Stomach (tissue), 9 donors: Measurements from ENCODE around the gene EPS8L3. TPM values are rescaled to one million over a fixed set of nuclear protein-coding genes. Genes with fewer than 3 reads are reported as not detected.

Experiments
- DNase-seq, 2 donors: peaks; one replicate each; pipeline versions ENCODE4 v3.0.0 to v3.0.0-alpha.2; 2013 to 2019
- H3K27ac ChIP-seq, 5 donors: fragments of 200-600 bp in 4 of 5; sonication (generic) in 4 of 5; one replicate each; pipeline ENCODE4 v1.5.1; 2013 to 2019; ENCODE audit warnings: mild to moderate bottlenecking in 1 of 5, moderate library complexity in 1 of 5
- H3K27me3 ChIP-seq, 3 donors: fragments of 200-600 bp; sonication (generic); one replicate each; pipeline ENCODE4 v1.5.1; 2017 to 2019; ENCODE audit warnings: mixed run types in 1 of 3
- H3K36me3 ChIP-seq, 4 donors: fragments of 200-600 bp; sonication (generic); 1 replicate in 3 of 4; 2 replicates in 1 of 4; pipeline ENCODE4 v1.5.1; 2016 to 2019
- H3K4me1 ChIP-seq, 4 donors: fragments of 200-600 bp; sonication (generic); one replicate each; pipeline ENCODE4 v1.5.1; 2016 to 2019
- H3K4me3 ChIP-seq, 4 donors: fragments of 200-600 bp; sonication (generic) in 3 of 4; one replicate each; pipeline ENCODE4 v1.5.1; 2016 to 2019; ENCODE audit warnings: mild to moderate bottlenecking in 1 of 4
- H3K9me3 ChIP-seq, 4 donors: fragments of 200-600 bp; sonication (generic); one replicate each; pipeline ENCODE4 v1.5.1; 2016 to 2019
- CTCF ChIP-seq, 7 experiments: fragments of 450-650 bp in 4 of 7; fragments of 200-600 bp in 3 of 7; sonication (generic) in 3 of 7; IDR thresholded peaks; one replicate each; pipeline ENCODE4 v1.5.1; 2016 to 2019; ENCODE audit warnings: antibody characterized with exemption in 7 of 7, control low read depth in 2 of 7, mild to moderate bottlenecking in 1 of 7
- EP300 ChIP-seq: sonication (generic); formaldehyde crosslinking; IDR thresholded peaks from one replicate; pipeline ENCODE4 v1.6.1; 2017; ENCODE audit warnings: antibody characterized with exemption
- POLR2A ChIP-seq, 4 donors: fragments of 450-650 bp; IDR thresholded peaks; one replicate each; pipeline ENCODE4 v1.6.1; 2016; ENCODE audit warnings: antibody characterized with exemption in 4 of 4, control low read depth in 2 of 4, mild to moderate bottlenecking in 1 of 4, moderate library complexity in 1 of 4
- POLR2AphosphoS5 ChIP-seq, 3 donors: sonication (generic); formaldehyde crosslinking; IDR thresholded peaks; one replicate each; pipeline ENCODE4 v1.6.1; 2016; ENCODE audit warnings: antibody characterized with exemption in 3 of 3
- WGBS, 5 donors: extraction: QIAGEN DNeasy Blood & Tissue Kit in 3 of 5; methylation state at CpG; one replicate each; pipeline versions ENCODE4 v1.1.5 to v1.1.7; 2013 to 2018; 5-methylcytosine and 5-hydroxymethylcytosine counted together
- intact Hi-C: fragments of 100-400 bp; cut with DNase I; formaldehyde crosslinking; loops from one replicate; pipeline ENCODE4 v1.15.1; 2023; ENCODE audit warnings: low total_unique reads
- polyA plus RNA-seq, 3 donors: library from polyadenylated mRNA; stranded (reverse); fragments of 200-250 nt; gene quantifications; one replicate each; pipeline ENCODE4 v1.2.3, GENCODE V29; 2013
- total RNA-seq, 5 donors: library from RNA; depleted of rRNA; stranded (reverse); fragments of >200 nt; gene quantifications; one replicate each; pipeline versions ENCODE4 v1.1.0 to v1.2.3, GENCODE V29; 2014 to 2016
- donor health status: healthy with polysubstance abuse.
- donor health status: Bipolar disorder and iron deficiency.
- donor health status: healthy.

Gene EPS8L3
- total and polyA plus RNA-seq, 8 donors, result 9.5 to 299 (median 34.3) TPM

GRCh38 chr1:109721042-109721441 is 42.7 kb downstream of the EPS8L3 start:
- TF ChIP-seq POLR2AphosphoS5 (IDR thresholded peaks at IDR 0.05), result no peak
- TF ChIP-seq CTCF (IDR thresholded peaks at IDR 0.05), result no peak
- no peak for TF ChIP-seq POLR2A (IDR thresholded peaks at IDR 0.05)
- no peak for TF ChIP-seq EP300
- peaks cover 5 to 27% (median 19%) of the 10 kb centered on the region in 4 donors for H3K4me1 ChIP-seq
- H3K4me3 ChIP-seq, result no peak overlapping the region
- intact Hi-C loops, result no loop called here
- H3K9me3 ChIP-seq, result no peaks in the 10 kb centered on the region
- H3K27ac ChIP-seq, result no peak overlapping the region
- 86 to 91% (median 90%) methylated on average over 5 of the region's 5 CpGs for WGBS, 5 donors
- DNase-seq, result no peak
- H3K27me3 ChIP-seq, result no peaks in the 10 kb centered on the region
- H3K36me3 ChIP-seq, result no peaks in the 10 kb centered on the region

GRCh38 chr1:109719337-109719837 is 44.3 kb downstream of the EPS8L3 start:
- H3K27me3 ChIP-seq, result no peaks in the 10 kb centered on the region
- no peak overlapping the region for H3K4me3 ChIP-seq
- 71 to 77% (median 73%) methylated on average over 5 of the region's 5 CpGs for WGBS, 5 donors
- H3K27ac ChIP-seq, result no peak overlapping the region
- TF ChIP-seq POLR2AphosphoS5 (IDR thresholded peaks at IDR 0.05), result no peak
- no peak for DNase-seq
- intact Hi-C loops, result no loop called here
- peaks cover 5 to 24% (median 16%) of the 10 kb centered on the region in 4 donors for H3K4me1 ChIP-seq
- no peaks in the 10 kb centered on the region for H3K36me3 ChIP-seq
- H3K9me3 ChIP-seq, result no peaks in the 10 kb centered on the region

- H3K27ac ChIP-seq, result no peak overlapping the region
- H3K4me3 ChIP-seq, result no peak overlapping the region
- intact Hi-C loops, result no loop called here
- H3K9me3 ChIP-seq, result no peaks in the 10 kb centered on the region
- WGBS, 5 donors, result 80 to 91% (median 86%) methylated on average over 2 of the region's 2 CpGs
- no peak for TF ChIP-seq POLR2A (IDR thresholded peaks at IDR 0.05)
- peak in 4 of 7 experiments; percentile 8 to 39 (median 16) for TF ChIP-seq CTCF (IDR thresholded peaks at IDR 0.05)
- no peak for TF ChIP-seq POLR2AphosphoS5 (IDR thresholded peaks at IDR 0.05)
- no peaks in the 10 kb centered on the region for H3K27me3 ChIP-seq
- H3K4me1 ChIP-seq, result peaks cover 0 to 18% (median 10%) of the 10 kb centered on the region in 4 donors
- peak in 1 of 2 donors; percentile 54 for DNase-seq
- H3K36me3 ChIP-seq, result no peaks in the 10 kb centered on the region
These were observed 45.2 kb downstream of the EPS8L3 start for GRCh38 chr1:109718495-109718894.

- Histone ChIP-seq H3K27me3 (no peaks in the 10 kb centered on the region), H3K36me3 (no peaks in the 10 kb centered on the region), H3K4me1 (peaks cover 0 to 15% (median 6%) of the 10 kb centered on the region in 4 donors), H3K9me3 (no peaks in the 10 kb centered on the region), H3K4me3 (no peak overlapping the region), H3K27ac (no peak overlapping the region)
- 86 to 92% (median 87%) methylated on average over 5 of the region's 5 CpGs for WGBS, 5 donors
- no peak for DNase-seq
- no peak for TF ChIP-seq POLR2AphosphoS5 (IDR thresholded peaks at IDR 0.05)
- TF ChIP-seq POLR2A (IDR thresholded peaks at IDR 0.05), result no peak
- no peak for TF ChIP-seq CTCF (IDR thresholded peaks at IDR 0.05)
- no peak for TF ChIP-seq EP300
- intact Hi-C loops, result no loop called here
These were observed 46.0 kb downstream of the EPS8L3 start for GRCh38 chr1:109717729-109718128.

- intact Hi-C loops, result no loop called here
- H3K27ac ChIP-seq, result peak overlapping the region in 2 of 5 donors; percentile 20 to 46
- H3K27me3 ChIP-seq, result peaks cover 0 to 8% (median 0%) of the 10 kb centered on the region in 3 donors
- 49 to 68% (median 64%) methylated on average over 3 of the region's 3 CpGs for WGBS, 5 donors
- no peak overlapping the region for H3K4me3 ChIP-seq
- DNase-seq, result no peak
- no peaks in the 10 kb centered on the region for H3K36me3 ChIP-seq
- peaks cover 0 to 15% (median 8%) of the 10 kb centered on the region in 4 donors for H3K4me1 ChIP-seq
- TF ChIP-seq POLR2AphosphoS5 (IDR thresholded peaks at IDR 0.05), result no peak
- TF ChIP-seq CTCF (IDR thresholded peaks at IDR 0.05), result no peak
- no peak for TF ChIP-seq POLR2A (IDR thresholded peaks at IDR 0.05)
- no peak for TF ChIP-seq EP300
- no peaks in the 10 kb centered on the region for H3K9me3 ChIP-seq
These were observed 47.1 kb downstream of the EPS8L3 start for GRCh38 chr1:109716570-109717090.
